ENCODE measurements around the gene LLCFC1.

DNA sequence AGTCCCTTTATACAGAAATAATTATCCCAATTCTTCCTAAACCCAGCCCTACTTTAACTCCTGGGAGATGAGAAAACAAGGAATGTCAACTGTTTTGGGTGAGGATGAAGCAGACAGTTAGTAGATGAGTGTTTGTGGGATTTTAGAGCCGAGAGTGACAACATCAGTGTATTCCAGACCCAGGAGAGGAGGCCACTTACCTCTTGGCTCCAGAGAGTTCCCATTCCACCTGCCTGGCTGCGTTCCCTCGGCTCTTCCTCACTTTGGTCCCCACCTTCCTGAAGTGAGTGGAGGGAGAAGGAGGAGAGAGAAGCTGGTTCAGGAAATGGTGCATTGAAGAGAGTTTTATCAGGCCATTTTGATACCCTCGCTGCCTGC lies 22.3 kb downstream of the LLCFC1 start:
- TF ChIP-seq, protein P1, sequence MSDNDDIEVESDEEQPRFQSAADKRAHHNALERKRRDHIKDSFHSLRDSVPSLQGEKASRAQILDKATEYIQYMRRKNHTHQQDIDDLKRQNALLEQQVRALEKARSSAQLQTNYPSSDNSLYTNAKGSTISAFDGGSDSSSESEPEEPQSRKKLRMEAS (IDR thresholded peaks at IDR 0.05): no peak
- TF ChIP-seq HNF4A (conservative IDR thresholded peaks at IDR 0.05) (no peak), JUND (IDR thresholded peaks at IDR 0.05) (no peak)
- TF ChIP-seq, protein P2, sequence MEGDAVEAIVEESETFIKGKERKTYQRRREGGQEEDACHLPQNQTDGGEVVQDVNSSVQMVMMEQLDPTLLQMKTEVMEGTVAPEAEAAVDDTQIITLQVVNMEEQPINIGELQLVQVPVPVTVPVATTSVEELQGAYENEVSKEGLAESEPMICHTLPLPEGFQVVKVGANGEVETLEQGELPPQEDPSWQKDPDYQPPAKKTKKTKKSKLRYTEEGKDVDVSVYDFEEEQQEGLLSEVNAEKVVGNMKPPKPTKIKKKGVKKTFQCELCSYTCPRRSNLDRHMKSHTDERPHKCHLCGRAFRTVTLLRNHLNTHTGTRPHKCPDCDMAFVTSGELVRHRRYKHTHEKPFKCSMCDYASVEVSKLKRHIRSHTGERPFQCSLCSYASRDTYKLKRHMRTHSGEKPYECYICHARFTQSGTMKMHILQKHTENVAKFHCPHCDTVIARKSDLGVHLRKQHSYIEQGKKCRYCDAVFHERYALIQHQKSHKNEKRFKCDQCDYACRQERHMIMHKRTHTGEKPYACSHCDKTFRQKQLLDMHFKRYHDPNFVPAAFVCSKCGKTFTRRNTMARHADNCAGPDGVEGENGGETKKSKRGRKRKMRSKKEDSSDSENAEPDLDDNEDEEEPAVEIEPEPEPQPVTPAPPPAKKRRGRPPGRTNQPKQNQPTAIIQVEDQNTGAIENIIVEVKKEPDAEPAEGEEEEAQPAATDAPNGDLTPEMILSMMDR (IDR thresholded peaks at IDR 0.05; ENCODE audit: low read depth, low read length, missing input control): no peak
- TF ChIP-seq, protein P3, sequence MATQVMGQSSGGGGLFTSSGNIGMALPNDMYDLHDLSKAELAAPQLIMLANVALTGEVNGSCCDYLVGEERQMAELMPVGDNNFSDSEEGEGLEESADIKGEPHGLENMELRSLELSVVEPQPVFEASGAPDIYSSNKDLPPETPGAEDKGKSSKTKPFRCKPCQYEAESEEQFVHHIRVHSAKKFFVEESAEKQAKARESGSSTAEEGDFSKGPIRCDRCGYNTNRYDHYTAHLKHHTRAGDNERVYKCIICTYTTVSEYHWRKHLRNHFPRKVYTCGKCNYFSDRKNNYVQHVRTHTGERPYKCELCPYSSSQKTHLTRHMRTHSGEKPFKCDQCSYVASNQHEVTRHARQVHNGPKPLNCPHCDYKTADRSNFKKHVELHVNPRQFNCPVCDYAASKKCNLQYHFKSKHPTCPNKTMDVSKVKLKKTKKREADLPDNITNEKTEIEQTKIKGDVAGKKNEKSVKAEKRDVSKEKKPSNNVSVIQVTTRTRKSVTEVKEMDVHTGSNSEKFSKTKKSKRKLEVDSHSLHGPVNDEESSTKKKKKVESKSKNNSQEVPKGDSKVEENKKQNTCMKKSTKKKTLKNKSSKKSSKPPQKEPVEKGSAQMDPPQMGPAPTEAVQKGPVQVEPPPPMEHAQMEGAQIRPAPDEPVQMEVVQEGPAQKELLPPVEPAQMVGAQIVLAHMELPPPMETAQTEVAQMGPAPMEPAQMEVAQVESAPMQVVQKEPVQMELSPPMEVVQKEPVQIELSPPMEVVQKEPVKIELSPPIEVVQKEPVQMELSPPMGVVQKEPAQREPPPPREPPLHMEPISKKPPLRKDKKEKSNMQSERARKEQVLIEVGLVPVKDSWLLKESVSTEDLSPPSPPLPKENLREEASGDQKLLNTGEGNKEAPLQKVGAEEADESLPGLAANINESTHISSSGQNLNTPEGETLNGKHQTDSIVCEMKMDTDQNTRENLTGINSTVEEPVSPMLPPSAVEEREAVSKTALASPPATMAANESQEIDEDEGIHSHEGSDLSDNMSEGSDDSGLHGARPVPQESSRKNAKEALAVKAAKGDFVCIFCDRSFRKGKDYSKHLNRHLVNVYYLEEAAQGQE (IDR thresholded peaks at IDR 0.05): no peak
